Embryonic facial prominence (tissue), 1 donor: ENCODE results near the gene MEIS1.
A peak's percentile ranks its signal among the peaks of the same experiment; 100 is the strongest.

Source experiments
- DNase-seq: peaks from one replicate; pipeline ENCODE4 v3.0.0-alpha.2; 2016; ENCODE audit errors: extremely low spot score

The MEIS1 gene

DNA sequence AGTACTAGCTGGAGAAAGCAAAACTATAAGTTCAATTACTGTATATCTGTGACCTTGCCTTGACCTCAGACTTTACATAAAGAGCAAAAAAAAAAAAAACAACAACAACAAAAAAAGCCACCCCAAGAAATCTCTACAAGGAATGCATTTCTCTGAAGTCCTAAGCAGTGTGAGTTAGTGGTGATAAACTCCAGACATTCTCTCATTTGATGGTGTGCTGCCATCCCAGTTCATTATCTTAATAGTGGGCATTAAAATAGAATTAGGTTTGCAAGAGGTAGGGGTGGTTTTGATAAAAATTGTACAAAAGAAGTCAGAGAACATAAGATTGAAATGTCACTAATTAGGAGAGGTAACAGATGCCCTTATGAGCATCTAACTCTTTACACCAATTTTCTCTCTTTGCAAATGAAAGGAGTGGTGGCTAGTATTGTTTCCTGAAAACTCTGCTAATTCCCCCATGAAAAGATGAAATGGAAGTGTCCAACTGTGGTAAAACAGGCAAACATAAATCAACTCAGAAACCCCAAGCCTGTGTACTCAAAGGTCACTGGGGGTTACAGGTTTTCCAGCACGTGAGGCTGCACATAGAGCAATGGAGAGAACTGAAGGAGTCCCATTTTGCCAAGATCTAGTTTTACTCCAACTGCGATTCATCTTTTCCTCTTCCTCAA, 131.9 kb downstream of the MEIS1 start:
- DNase-seq, result no peak

DNA sequence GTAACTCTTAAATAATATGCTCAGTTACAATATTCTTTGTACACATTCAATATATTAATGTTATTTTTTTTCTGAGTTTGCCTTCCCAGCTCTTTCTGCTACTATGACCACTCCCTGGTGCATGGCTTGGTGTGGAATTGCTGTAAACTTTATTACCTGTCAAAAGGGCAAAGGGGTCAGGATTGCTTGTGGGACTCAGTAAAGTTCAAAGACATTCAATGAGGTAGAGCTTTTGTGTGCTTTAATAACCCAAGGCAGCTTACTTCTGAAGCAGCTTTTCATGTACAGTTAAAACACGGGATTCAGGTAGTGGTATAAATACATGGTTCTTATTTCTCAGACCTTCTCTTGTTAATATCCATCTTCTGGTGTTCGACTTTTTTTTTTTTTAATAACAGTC, 132.8 kb downstream of the MEIS1 start:
- DNase-seq, result no peak

DNA sequence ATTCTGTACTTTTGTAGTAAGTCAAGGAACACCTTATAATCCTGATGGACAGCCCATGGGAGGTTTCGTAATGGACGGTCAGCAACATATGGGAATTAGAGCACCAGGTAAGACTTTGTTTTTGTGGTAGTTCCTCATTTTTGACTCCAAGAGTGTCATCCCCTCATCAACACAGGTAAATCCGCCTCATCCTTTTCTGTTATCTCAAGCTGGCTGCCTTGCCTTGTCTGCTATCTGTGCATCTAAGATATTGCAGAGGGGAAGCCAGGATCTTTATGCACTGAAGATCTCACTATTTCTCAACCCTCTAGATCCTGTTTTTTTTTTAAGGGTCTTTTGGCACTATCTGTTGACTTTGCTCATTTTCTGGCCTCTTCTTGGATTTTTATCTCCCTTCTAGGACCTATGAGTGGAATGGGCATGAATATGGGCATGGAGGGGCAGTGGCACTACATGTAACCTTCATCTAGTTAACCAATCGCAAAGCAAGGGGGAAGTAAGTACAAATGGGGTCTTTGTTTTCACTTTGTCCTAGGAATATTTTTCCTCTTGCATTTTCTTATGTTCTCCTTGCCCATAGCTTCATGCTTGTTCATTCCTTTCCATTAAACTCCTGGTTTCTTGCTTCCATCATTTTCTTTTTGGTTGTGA, 133.8 kb downstream of the MEIS1 start:
- no peak for DNase-seq

DNA sequence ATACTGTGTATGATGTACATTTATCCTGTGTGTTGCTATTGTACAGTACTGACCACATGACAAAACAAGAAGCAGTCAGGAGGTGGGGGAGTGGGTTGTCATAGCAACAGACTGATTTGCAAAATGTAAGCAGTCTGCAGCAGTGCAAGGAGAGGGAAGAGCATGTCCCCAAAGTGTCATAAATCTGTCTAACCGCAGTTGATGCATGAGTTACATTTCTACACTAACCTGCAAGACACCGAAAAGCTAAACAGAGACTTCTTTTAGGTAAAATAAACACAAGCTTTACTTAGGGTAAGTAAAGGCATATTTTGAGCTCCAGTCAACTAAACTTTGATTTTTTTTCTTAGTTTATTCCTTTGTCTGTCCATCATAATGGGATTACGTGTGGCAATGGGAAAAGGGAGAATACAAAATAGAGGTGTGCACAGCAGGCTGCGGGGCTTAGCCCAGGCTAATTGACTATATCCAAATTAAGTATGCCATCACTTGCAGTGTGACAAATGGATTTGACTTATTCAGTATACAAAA, 134.5 kb downstream of the MEIS1 start:
- DNase-seq, result no peak

DNA sequence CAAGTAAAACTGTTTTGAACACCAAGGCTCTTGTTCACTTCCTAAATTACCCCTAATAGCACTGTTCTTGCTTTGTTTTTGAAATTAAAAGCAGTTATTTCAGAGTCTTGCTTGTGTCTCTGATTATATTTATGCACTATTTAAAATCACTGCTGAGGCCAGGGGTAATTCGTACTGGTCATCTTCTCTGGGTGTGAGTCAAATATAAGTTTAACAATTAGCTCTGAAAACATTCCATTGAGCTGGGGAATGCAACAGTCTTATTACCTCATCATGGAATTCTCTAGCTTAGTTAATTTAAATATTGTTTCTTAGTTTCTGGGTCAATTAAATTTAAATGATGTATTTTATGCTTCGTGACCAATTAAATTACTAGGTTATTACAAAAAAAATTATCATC, 135.0 kb downstream of the MEIS1 start:
- DNase-seq, result no peak

DNA sequence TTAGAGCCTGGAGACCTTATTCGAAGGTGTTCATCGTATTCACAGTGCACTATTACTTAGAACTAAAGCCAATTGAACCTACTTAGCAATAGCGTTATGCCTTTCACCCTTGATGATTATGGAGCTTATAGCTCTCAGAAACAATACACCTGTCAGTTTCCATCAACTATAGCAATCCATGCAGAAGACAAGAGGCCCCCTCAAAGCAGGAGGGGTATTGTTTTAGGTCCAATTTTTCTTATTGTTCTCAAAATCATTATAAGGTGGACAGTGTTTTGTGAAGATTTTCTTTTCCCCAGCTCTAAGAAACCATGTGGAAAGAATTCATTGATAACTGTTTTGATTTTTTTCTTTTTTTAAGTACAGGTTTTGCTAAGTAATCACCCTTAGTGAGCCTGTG, 135.5 kb downstream of the MEIS1 start:
- no peak for DNase-seq

DNA sequence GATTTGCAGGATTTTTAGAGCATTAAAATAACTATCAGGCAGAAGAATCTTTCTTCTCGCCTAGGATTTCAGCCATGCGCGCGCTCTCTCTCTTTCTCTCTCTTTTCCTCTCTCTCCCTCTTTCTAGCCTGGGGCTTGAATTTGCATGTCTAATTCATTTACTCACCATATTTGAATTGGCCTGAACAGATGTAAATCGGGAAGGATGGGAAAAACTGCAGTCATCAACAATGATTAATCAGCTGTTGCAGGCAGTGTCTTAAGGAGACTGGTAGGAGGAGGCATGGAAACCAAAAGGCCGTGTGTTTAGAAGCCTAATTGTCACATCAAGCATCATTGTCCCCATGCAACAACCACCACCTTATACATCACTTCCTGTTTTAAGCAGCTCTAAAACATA, 137.0 kb downstream of the MEIS1 start:
- DNase-seq, result no peak

DNA sequence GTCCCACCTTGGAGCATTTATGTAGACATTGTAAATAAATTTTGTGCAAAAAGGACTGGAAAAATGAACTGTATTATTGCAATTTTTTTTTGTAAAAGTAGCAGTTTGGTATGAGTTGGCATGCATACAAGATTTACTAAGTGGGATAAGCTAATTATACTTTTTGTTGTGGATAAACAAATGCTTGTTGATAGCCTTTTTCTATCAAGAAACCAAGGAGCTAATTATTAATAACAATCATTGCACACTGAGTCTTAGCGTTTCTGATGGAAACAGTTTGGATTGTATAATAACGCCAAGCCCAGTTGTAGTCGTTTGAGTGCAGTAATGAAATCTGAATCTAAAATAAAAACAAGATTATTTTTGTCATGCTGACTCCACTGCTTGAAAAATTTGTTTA, 137.5 kb downstream of the MEIS1 start:
- no peak for DNase-seq

DNA sequence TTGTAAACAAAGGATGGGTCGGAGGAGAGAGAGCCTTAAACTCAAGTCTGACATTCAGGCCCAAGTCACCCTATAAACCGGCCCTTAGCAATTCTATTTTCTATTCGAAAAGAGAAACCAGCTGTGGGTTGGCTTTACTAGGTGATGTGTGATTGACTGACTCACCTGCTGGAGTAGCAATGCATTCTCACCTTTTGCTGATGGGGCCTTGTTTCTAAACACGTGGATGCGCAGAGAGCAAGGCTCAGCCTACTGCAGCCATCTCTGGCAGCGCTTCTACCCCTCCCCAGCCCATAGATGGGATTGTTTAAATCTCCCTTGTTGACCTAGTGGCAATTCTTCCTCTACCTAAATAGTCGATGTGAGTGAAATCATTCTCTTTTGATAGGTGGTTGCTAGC, 138.5 kb downstream of the MEIS1 start:
- DNase-seq, result no peak

DNA sequence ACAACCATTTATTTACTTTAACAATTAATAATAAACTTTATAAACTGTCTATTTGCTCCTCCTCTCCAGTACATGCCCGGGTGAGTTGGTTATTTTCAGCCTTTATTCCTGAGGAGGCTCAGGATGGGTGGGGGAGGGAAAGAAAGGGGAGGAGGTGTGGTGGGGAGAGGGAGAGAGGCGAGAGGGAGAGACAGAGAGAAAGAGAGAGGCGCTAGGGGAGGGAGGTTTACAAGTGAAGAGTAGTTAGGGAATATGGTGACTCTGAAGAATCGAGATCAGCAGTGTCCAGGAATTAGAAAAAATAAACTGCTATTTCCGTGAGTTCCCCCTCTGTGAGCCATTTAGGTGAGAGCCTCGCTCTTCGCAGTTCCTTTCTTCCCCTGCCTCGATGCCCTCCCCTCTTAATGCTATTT, 138.9 kb downstream of the MEIS1 start:
- DNase-seq, result no peak

DNA sequence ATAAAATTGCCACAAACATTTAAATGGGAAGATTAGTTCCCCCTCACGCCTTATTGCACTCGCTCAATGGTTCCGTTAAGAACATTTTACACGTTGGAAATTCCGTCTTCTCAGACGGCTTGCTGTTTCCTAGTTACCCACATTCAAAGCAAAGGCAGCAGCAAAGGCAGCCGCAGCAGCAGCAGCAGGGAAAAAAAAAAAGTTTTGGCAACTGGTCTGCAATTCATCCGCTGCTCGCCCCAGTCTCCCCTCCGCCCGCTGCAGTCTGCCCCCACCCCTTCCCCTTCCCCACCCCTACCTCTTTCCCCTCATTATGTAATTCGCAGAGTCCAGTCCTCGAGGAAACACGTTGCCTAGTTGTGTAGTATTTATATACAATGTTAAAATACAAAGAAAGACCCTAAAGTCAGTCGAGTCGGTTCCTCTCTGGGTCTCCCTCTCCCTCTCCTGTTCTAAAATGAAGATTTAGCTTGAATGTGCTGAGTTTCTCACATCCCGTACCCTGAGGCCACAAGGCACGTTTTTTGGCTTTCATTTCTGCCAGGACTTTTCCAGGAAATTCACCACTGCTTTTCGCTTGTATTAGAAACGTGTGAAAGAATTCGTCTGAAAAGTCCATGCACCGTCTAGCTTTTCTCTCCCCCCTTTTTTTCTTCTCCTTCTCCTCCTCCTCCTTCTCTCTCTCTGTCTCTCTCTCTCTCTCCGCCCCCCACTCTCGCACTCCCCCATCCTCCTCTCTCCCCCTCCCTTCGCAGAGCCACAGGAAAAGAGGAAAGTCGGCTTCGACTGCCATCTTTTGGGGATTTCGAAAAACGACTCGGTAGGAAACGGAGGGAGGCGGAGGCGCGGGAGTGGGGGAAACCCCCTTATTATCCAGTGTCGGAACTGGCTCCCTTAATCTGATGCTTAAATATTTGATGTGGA, 140.0 kb downstream of the MEIS1 start:
- DNase-seq, result peak; percentile 91

DNA sequence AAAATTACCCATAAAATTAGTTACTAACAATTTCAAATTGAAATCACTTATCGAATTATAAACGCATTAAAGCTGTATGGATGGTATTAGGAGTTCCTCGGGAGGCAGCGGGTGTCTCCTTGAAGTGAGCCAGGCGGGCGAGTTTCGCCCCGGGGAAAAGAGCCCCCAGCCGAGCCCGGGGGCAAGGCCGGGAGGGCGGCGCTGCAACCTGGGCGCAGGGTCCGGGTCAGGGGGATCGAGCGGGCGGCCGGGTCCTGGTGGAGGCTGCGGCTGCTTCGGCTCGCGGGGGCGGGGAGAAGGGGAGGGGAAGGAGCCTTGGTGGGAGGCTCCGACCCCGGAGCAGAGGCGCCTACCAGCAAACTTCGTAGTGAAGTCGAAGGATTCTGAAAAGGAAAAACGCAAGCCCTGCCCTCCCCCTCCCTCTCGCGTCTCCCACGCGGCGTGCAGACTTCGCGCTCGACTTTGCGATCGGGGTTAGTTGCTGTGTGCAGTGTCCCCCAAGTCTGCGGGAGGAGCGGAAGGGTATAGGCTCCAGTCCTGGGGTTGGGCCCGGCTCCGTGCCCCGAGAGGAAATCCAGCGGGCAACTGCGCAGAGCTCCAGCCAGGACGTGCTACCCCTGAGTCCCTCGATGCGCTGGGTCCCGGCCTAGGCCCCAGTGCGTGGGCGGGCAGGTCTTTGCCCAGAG, 140.8 kb downstream of the MEIS1 start:
- DNase-seq, result no peak

DNA sequence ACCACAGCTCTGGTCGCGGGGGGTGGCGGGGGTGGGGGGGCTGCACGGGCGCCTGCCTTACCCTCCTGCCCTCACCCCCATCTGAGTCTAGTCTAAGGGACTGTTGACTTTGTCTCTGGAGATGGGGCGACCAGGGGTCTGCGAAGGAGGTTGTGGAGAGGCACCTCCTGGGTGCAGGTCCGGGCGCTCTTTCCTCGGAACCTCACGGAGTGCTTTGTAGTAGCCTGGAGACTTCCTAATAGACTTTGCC, 141.3 kb downstream of the MEIS1 start:
- DNase-seq, result no peak

DNA sequence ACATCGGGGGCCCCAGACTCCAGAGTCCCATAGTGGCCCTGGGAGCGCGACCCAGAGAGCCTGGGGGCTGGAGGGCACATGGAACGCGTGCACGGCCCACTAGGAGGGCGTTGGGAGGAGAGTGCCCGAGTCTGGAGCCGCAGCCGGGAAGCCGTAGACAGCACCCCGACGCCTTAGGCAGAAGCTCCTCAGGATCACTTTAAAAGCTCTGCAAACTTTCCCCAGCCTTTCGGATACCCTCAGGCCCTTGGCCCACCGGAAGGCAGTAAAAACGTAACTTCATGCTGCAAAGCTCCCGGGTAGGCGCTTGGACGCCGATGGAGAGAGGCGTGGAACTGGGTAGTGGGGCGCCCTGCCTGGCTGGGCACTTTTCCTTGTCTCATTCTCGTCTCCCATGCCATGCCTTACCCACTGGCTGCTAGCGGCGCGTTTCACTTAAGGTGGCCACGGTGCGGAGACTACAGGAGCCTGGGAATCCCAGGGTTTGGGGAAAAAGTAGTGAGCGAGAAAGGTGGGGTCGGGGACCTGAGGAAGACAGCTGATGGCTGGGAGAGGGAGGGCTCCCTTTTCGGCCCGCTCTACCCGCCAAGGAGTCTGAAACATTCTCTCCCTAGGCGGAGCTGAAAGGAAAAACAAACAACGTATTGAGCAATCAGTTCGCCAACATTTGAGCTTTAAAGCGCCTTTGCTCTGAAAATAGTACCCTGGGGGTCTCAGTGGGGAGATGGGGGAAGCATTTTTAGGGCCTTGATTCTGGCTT, 141.8 kb downstream of the MEIS1 start:
- no peak for DNase-seq

DNA sequence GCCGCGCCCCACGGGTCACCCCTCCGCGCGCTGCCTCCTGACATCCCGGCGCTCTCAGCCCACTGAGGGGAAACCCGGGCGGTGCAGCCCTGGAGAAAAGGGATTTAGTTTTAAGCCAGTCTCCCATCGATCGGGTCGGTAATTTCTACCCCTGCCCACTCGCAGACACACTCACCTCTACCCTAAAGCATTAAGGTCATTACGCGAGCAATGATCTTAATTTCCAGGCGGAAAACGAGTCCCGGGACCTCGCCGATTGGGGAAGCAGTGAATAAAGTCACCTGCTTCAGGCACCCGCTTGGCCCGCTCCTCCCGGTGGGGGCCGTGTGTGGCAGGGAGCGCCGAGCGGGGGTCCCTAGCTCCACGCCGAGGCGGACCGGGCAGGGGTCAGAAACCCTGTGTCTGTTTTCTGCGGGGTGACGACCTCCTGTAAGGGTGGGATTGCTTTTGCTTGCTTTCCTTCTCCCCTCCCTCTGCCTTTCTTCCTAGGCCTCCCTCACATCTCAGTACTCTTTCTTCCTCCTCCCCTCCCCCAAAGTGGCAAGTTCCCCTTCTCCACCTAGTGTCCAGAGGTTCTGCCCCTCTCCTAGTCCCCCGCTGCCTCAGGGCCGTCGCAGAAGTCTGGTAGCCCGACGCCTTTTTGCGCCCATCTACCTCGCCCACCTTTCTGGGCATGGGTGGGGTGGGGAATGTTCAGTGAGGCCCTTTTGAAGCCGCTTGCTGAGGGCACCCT, 142.6 kb downstream of the MEIS1 start:
- no peak for DNase-seq

DNA sequence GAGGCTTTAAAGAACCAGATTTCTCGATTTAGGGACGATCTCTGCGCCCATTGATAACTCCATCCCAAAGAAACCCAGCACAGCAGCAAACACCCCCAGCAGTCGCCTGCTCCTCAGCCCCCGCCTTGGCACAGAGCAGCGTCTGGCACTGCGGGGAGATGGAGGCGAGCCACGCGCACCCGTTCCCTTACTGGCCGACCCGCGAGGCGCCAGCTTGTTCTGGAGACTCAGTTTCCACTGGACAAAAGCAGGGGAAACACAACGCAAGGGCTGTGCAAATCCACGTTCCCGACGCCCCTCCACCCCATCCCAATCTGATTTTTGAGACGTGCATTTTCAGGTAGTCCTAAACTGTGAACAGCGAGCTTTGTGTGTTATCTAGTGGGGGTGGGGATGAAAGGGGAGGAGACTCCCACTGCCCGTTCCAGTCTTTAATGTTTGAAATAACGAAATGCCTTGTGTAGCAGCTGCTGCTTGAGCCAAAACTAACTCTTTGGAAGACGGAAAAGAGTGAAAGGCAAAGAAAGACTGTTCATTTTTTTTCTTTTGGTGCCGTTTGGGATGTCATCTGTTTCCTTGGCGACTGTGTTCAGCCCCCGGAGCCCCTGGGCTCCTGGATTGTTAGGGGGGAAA, 143.2 kb downstream of the MEIS1 start:
- no peak for DNase-seq

DNA sequence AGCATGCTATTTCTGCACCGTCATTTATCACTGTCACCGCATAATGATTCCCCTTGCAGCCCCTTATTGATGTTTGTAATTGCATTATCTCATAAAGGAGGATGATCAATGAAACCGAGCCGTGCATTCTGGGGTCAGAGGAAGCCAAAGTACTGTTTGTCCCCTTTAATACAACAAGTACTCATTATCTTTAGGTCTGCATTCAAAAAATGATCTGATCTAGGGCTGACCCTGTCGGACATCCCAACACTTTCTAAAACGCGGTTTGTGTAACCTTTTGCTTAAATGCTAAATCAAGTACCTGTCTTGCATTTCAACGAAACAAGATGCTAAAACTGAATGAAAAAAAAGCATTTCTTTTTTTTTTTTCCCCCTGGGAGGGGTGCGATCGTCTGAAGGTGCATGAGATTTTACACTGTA, 143.8 kb downstream of the MEIS1 start:
- no peak for DNase-seq

DNA sequence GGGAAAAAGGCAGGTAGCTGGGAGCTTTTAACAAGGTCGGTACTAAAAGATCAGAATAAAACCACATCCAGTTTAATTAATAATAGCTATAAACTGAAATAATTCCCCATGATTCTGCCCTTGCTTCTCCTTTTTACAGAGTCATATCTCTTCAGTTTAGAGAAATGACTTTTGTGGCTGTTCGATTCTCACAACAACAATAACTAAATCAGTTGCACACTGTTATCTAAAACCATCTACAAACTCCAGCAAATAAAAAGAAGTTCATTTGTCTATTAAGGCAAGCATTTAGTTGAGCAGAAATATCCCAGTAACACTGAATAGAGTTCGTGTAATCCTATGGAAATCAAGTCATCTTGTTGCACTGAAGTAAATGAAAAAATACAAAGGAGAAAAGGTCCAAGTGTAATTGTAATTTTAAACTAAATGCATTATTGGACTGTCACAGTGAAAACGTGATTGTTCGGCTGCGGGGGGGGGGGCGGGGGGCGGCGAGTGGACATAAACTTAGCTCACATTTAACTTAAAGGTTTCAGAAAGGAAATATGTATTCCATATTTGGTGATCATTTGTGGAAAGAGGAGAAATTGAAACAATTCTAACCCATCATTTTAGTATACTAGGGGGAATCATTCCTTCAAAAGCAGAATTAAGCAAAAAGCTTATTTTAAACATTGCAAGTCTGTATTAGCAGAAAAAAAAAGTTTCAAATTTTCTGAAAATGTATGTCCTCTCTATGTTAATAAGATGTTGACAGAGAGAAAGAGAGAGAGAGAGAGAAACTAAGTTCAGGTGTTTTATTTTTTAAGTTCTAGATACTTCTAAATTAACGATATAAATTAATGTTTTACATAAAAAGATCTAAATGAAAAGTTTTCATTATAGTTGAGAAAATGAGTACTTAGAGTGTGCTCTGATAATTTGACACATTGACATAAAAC, 144.5 kb downstream of the MEIS1 start:
- no peak for DNase-seq
